ENCODE measurements around the gene PDE6C. TPM values are rescaled to one million over a fixed set of nuclear protein-coding genes. Genes with fewer than 3 reads are reported as not detected.

Gene PDE6C
- total RNA-seq, 1 experiment from 2014 or later: not detected

DNA sequence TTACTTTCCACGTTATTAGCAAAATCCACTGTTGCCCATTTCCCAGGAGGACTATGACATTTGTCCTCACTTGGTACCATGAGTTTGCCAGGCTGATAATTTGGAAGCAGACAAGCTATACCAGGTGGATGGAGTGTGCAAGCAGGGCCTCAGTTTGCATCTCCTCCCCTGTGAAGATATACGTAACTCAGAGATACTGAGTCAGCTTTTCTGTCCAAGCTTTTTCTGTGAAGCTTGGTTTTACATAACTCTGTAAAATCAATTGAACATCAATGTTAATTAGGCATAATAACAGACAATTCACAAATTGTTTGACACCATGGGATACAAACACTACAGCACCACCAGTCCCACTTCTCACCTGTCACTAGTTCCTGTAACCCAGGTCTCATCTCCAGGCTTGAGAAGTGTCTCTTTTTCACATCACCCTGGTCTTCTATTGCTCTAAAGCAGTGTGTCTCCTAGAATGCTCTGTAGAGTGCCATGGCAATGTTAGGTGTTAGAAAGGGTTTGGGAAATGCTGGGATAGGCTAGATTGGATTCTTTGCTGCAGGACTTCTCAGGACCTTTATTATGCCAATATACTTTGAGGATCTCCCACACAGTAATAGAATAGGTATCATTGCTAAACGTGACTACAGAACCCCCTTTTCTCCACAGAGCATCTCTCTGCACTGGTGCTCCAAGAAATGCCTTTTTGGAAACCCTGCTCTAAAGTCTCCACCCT is 32.2 kb upstream of the PDE6C start:
- POLR2A ChIA-PET: no interaction called here
- ATAC-seq: no peak
- Histone ChIP-seq H3K9me3 (ENCODE audit: control insufficient read depth, insufficient read depth, low read depth, low read length) (peaks cover 6% of the 10 kb centered on the region; the same call in 1 of the 2 replicates), H3K36me3 (ENCODE audit: control insufficient read depth, insufficient read depth, low read length) (no peaks in the 10 kb centered on the region), H3K27me3 (ENCODE audit: control insufficient read depth, insufficient read depth, low read length) (no peaks in the 10 kb centered on the region), H3K4me1 (ENCODE audit: control insufficient read depth, insufficient read depth, low read length) (peaks cover 25% of the 10 kb centered on the region), H3K27ac (ENCODE audit: low read length) (no peak overlapping the region; the same call in 1 of the 2 replicates), H3K4me3 (ENCODE audit: low read depth in 2 of 2, low read length in 2 of 2) (no peak overlapping the region)
- CTCF ChIA-PET: interaction anchor here (1.2 kb wide), 1 partner anchor 25 kb away, joined by 3 read pairs; no protein-coding TSS in a partner anchor
- DNase-seq (ENCODE audit: low read depth, low spot score): no peak
- TF ChIP-seq POLR2AphosphoS5 (IDR thresholded peaks at IDR 0.05; ENCODE audit: low read depth, low read length) (no peak), TCF7L2 (IDR thresholded peaks at IDR 0.05; ENCODE audit: low read depth, low read length) (no peak), SIN3A (IDR thresholded peaks at IDR 0.05; ENCODE audit: borderline replicate concordance, insufficient read depth, low read depth, low read length) (no peak)
- TF ChIP-seq, protein P1, sequence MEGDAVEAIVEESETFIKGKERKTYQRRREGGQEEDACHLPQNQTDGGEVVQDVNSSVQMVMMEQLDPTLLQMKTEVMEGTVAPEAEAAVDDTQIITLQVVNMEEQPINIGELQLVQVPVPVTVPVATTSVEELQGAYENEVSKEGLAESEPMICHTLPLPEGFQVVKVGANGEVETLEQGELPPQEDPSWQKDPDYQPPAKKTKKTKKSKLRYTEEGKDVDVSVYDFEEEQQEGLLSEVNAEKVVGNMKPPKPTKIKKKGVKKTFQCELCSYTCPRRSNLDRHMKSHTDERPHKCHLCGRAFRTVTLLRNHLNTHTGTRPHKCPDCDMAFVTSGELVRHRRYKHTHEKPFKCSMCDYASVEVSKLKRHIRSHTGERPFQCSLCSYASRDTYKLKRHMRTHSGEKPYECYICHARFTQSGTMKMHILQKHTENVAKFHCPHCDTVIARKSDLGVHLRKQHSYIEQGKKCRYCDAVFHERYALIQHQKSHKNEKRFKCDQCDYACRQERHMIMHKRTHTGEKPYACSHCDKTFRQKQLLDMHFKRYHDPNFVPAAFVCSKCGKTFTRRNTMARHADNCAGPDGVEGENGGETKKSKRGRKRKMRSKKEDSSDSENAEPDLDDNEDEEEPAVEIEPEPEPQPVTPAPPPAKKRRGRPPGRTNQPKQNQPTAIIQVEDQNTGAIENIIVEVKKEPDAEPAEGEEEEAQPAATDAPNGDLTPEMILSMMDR (IDR thresholded peaks at IDR 0.05): no peak
- TF ChIP-seq, protein P2, sequence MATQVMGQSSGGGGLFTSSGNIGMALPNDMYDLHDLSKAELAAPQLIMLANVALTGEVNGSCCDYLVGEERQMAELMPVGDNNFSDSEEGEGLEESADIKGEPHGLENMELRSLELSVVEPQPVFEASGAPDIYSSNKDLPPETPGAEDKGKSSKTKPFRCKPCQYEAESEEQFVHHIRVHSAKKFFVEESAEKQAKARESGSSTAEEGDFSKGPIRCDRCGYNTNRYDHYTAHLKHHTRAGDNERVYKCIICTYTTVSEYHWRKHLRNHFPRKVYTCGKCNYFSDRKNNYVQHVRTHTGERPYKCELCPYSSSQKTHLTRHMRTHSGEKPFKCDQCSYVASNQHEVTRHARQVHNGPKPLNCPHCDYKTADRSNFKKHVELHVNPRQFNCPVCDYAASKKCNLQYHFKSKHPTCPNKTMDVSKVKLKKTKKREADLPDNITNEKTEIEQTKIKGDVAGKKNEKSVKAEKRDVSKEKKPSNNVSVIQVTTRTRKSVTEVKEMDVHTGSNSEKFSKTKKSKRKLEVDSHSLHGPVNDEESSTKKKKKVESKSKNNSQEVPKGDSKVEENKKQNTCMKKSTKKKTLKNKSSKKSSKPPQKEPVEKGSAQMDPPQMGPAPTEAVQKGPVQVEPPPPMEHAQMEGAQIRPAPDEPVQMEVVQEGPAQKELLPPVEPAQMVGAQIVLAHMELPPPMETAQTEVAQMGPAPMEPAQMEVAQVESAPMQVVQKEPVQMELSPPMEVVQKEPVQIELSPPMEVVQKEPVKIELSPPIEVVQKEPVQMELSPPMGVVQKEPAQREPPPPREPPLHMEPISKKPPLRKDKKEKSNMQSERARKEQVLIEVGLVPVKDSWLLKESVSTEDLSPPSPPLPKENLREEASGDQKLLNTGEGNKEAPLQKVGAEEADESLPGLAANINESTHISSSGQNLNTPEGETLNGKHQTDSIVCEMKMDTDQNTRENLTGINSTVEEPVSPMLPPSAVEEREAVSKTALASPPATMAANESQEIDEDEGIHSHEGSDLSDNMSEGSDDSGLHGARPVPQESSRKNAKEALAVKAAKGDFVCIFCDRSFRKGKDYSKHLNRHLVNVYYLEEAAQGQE (IDR thresholded peaks at IDR 0.05; ENCODE audit: insufficient read depth in 1 of 2, low read depth in 2 of 2, low read length in 1 of 2): no peak
- BruUV-seq (replicated peaks): no TSS peak
- in situ Hi-C loops (cut with HindIII; ENCODE audit: low pct_unique_long_range_greater_than_20kb, low sequenced_read_pairs) (no loop called here), intact Hi-C loops (cut with micrococcal nuclease; ENCODE audit: unreplicated experiment) (no loop called here)

DNA sequence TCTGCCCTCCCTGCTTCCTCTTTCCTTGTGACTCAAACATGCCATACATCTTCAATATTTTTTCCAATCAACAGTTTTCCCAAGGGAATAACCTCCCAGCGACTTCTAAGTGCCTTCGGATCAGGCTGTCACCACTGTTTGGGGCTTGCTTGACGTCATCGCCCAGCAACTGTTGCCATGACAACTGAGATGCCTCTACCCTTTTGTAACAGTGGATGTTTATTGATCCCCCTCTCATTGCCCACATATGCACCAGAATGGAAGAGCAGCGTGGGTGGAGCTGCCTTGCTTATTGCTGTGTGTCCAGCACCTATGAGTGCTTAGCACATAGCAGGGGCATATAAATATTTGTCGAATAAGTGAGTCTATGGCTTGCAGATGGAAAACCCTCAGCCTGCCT is 31.5 kb upstream of the PDE6C start:
- BruUV-seq (replicated peaks): no TSS peak
- TF ChIP-seq TCF7L2 (IDR thresholded peaks at IDR 0.05; ENCODE audit: low read depth, low read length) (no peak), POLR2AphosphoS5 (IDR thresholded peaks at IDR 0.05; ENCODE audit: low read depth, low read length) (no peak), SIN3A (IDR thresholded peaks at IDR 0.05; ENCODE audit: borderline replicate concordance, insufficient read depth, low read depth, low read length) (no peak)
- TF ChIP-seq, protein P2 (IDR thresholded peaks at IDR 0.05; ENCODE audit: insufficient read depth in 1 of 2, low read depth in 2 of 2, low read length in 1 of 2): no peak
- TF ChIP-seq, protein P1 (IDR thresholded peaks at IDR 0.05): no peak
- H3K27ac ChIP-seq (ENCODE audit: low read length): no peak overlapping the region
- no peaks in the 10 kb centered on the region for H3K27me3 ChIP-seq (ENCODE audit: control insufficient read depth, insufficient read depth, low read length)
- intact Hi-C loops (cut with micrococcal nuclease; ENCODE audit: unreplicated experiment): no loop called here
- DNase-seq (ENCODE audit: low read depth, low spot score): no peak
- H3K4me3 ChIP-seq (ENCODE audit: low read depth in 2 of 2, low read length in 2 of 2): no peak overlapping the region
- ChIA-PET POLR2A (no interaction called here), CTCF (no interaction called here)
- H3K9me3 ChIP-seq (ENCODE audit: control insufficient read depth, insufficient read depth, low read depth, low read length): peaks cover 6% of the 10 kb centered on the region; the same call in 1 of the 2 replicates
- peaks cover 24% of the 10 kb centered on the region for H3K4me1 ChIP-seq (ENCODE audit: control insufficient read depth, insufficient read depth, low read length)
- ATAC-seq: no peak
- H3K36me3 ChIP-seq (ENCODE audit: control insufficient read depth, insufficient read depth, low read length): no peaks in the 10 kb centered on the region
- in situ Hi-C loops (cut with HindIII; ENCODE audit: low pct_unique_long_range_greater_than_20kb, low sequenced_read_pairs): no loop called here

Data from Panc1 (cell line).